Head of caudate nucleus (tissue), 42 donors: ENCODE measurements around the gene XYLT1.

Source experiments
- DNase-seq, 42 donors: peaks; one replicate each; pipeline versions ENCODE4 v3.0.0 to v3.0.0-alpha.2; 2020 to 2021; ENCODE audit warnings: mixed read lengths in 7 of 42
- intact Hi-C: fragments of 100-400 bp; cut with DNase I; formaldehyde crosslinking; loops from one replicate; pipeline ENCODE4 v1.15.0; 2022

XYLT1 gene

DNA sequence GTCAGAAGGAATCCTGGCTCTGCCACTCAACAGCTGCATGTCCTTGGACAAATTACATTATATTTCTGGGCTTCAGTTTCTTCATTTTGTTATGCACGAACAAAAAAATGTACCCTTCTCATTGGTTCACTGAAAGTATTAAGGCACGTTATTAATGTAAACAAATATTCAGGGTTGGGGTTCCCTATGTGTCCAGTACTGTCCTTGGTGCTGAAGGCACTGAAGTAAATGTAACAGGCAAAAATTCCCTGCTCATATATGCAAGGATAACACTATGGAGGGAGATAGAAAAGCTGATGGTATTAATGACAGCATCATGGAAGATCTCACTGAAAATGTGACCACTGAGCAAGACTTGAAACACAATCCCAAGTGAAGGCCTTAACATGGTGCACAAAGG is 386.6 kb downstream of the XYLT1 start:
- no peak for DNase-seq
- intact Hi-C loops, result no loop called here

GRCh38 chr16:17083628-17084027 is 387.1 kb downstream of the XYLT1 start:
- intact Hi-C loops, result no loop called here
- peak in 1 of 42 donors; percentile 12 for DNase-seq

GRCh38 chr16:17082095-17082882 is 388.5 kb downstream of the XYLT1 start:
- intact Hi-C loops, result no loop called here

GRCh38 chr16:17080105-17080504 is 390.7 kb downstream of the XYLT1 start:
- DNase-seq, result no peak
- intact Hi-C loops, result no loop called here

More at GRCh38 chr16:17082095-17082882, 388.5 kb downstream of the XYLT1 start:
- no peak for DNase-seq

GRCh38 chr16:17078931-17079631 is 391.7 kb downstream of the XYLT1 start:
- no peak for DNase-seq
- intact Hi-C loops, result no loop called here

- intact Hi-C loops, result no loop called here
- DNase-seq, result no peak
Observed at GRCh38 chr16:17076818-17077498, 393.8 kb downstream of the XYLT1 start.

DNA sequence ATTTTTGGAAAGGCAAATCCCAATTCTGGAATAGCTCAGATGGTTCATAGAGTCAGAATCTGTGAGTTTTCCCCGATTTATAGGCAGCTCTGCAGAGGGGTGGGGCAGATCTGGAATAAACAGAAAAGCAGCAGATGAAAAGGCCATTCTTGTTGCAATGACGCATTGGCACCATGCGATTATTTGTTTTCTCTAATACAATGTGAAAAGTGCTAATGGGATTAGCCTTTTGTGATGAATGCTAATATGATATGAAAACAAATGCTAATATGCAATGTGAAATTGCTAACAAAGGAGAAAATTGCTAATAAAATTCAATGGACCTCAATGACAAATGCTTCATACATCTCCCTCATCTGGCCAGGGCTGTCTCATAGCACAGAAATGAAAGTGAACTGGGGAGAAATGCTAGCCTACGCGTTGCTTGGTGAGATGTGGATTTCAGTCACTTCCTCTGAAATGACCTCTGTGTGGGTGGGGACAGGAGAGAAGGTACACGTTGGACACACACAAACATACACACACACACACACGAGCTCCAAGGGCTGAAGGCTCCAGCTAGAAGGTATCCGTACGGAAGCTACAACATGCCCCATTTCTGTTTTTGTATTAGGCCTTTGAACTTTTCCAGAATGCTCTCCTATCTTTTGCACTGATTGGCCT is 394.5 kb downstream of the XYLT1 start:
- intact Hi-C loops, result no loop called here

DNA sequence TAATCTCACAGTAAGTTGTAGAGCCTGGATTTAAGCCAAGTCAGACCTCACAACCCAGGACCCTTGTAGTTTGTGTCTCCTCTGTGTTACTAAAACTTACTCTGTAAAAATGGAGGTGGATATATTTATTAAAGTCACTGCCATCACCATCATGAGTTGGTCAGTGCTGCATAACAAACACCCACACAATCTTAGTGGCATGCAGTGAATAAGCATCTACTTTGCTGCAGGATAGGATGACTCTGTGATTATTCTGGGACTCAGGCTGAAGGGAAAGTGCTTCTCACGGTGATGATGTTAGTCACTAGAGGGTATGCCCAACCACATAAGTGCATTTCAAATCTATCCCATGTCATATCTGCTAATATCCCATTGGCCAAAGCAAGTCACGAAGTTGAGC is 398.7 kb downstream of the XYLT1 start:
- DNase-seq, result no peak
- intact Hi-C loops, result no loop called here

More for the DNA sequence above, 394.5 kb downstream of the XYLT1 start:
- peak in 1 of 42 donors; percentile 24 for DNase-seq

DNA sequence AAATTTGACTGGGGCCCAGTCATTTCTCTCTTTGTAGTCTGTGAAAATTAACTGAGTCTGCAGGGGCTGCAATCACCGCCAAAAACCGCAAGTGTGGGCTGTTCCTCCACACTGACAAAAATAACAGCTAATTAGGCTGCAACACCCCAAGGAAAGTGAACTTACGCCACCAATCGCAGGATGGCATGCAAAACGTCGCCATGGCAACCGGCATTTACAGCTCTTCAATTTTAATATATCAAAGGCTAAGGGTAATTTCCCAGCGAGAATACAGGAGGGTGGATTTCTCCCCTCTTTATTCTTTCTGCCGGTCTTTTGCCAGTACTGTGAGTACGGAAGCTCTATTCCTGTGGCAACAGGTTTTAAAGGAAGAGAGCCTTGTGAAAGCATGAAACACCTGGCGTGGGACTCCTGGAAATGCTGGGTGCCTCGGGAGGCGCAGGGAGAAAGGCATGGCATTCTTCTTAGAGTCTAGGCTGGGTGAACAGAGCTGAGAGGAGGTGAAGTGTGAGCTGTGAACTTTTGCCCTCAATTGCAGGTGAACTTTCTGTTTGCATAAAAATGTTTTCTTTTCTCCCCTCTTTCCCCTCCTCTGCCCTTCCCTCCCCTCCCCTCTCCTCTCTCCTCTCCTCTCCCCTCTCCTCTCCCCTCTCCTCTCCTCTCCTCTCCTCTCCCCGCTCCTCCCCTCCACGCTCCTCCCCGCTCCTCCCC is 399.7 kb downstream of the XYLT1 start:
- DNase-seq, result peak; percentile 44 to 92 (median 74)
- intact Hi-C loops, result no loop called here

GRCh38 chr16:17069681-17070080 is 401.1 kb downstream of the XYLT1 start:
- intact Hi-C loops, result no loop called here
- DNase-seq, result no peak

DNA sequence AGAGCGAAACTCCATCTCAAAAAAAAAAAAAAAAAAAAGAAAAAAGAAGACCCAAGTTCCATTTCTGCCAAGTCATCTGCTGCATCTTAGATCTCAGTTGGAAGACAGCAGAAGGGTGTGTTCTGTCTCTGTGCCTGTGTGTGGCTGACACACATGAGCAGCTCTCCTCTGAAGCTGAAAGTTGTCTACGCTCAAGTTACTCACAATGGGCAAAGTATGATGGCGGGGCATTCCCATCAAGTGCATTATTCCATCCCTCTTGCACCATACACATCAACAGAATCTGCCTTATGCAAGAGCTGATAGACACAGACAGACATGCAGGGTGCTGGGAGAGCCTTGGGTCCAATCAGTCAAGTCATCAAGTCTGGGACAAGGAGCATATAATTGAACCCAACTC is 402.2 kb downstream of the XYLT1 start:
- intact Hi-C loops, result no loop called here
- no peak for DNase-seq

DNA sequence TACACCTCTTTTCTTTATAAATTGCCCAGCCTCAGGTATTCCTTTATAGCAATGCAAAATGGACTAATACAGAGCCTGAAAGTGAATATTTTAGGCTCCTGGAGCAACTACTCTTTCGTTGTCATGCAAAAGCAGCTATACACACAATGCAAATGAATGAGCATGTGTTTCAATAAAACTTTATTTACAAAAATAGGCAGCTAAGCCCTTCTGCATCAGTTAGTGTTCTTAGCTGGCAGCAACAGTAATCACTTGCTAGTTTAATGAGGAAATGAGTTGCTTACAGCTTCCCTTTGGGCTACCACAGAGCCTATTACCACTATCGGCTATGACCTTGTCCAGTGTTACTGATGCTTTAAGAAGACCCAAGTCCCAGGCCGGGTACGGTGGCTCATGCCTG is 402.9 kb downstream of the XYLT1 start:
- intact Hi-C loops, result no loop called here
- no peak for DNase-seq

DNA sequence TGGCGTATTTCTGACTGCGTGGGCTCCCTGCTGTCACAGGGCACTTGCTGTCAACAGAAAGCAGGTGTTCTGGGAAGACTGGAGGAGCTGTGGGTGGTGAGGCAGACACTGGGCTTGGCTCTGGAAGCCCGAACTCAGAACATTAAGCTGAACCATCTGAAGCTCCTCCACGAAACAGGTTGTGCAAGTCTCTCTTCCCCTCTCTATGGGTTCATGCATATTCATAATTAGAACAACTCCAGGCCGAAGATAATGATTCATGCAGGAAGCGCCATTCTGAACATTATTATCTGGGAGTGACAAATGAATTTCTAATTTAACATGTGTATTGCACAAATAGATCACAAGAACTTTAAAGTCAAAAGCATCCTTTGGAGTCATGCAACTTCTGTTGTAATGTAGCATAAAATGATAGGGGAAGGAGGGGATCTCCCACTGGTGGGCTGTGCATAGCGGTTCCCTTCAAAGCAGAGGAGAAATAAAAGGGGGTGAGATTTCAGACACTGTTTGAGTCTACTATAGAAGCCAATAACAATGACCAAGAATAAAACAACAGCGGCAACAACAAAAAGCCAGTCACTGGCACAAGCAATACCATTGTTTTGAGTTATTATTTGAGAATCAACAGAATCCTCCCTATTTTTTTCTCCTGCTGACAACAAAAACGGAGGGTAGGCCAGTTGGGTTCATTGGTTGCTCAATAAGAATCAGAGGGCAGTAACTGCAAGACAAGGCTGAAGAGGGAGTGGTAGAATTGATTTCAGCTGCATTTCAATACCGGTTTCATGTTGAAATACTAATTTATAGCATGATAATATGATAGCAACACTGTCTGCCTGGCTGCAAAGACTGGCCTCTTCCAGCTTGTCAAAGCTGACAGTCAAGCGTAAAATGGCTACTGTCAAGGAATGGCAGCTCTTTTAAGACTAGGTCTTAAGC is 407.3 kb downstream of the XYLT1 start:
- DNase-seq, result peak in 4 of 42 donors; percentile 17 to 60 (median 26)
- intact Hi-C loops, result no loop called here

DNA sequence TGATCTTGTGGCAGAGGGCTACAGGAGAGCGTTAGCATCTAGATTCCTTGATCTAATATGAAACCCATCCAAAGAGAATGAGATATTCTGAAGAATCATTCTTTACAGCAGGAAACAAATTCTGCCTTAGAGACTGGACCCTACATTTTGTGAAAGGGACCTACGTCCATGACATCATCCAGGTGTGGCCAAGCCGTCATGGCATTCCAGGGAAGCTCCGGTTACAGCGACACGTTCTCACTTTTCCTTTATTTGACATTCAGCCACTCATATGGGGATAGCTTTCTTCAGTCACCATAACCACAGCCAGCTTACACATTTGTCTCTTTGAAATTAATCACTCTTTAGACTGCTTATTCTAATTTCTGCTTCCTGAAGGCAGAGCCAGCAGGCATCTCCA is 408.1 kb downstream of the XYLT1 start:
- intact Hi-C loops, result no loop called here
- DNase-seq, result no peak

DNA sequence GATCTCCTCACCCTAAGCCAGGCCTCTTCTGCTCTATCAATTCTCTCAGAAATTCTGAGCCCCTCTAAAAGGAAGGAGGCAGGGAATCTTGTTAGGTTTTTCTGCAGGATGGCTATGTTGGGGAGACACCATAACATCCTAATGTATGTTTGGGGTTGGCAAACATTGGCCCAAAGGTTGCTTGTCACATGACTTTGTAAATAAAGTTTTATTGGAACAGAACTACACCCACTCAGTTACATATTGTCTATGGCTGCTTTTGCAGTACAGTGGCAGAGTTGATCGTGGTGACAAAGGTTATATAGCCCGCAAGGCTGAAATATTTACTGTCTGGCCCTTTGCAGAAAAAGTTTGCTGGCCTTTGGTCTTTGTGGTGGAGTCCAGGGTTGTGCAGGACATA is 409.4 kb downstream of the XYLT1 start:
- no peak for DNase-seq
- intact Hi-C loops, result no loop called here

- DNase-seq, result no peak
- intact Hi-C loops, result no loop called here
Observed at GRCh38 chr16:17058471-17058870, 412.3 kb downstream of the XYLT1 start.

- no peak for DNase-seq
- intact Hi-C loops, result no loop called here
Observed at GRCh38 chr16:17056666-17057065, 414.1 kb downstream of the XYLT1 start.
